Mesenteric fat pad (tissue), 1 donor: ENCODE results near the gene UBAC2. TPM values are rescaled to one million over a fixed set of nuclear protein-coding genes. Genes with fewer than 3 reads are reported as not detected.
"Not testable (repeated sequence)": the region's sequence is repeated elsewhere in the genome, so short reads cannot be mapped to it uniquely, and the experiment has no call there.

Experiments used
- DNase-seq: peaks from one replicate; pipeline ENCODE4 v3.0.0-alpha.2; 2020; ENCODE audit warnings: low spot score
- total RNA-seq: library from RNA; stranded (reverse); fragmentation: NEBNext Ultra II Directional; extraction: Animal tissue kit (Norgen Biotek cat#: 25700); gene quantifications from one replicate; pipeline ENCODE4 v1.2.1, GENCODE V29; 2021
- donor health status: DM: yes; HTN: yes; CAD: no.

The UBAC2 gene
- total RNA-seq, 1 donor from 2014 or later = 49.3 TPM

- no peak for DNase-seq
Observed at GRCh38 chr13:99182439-99182838, 18.2 kb upstream of the UBAC2 start.

- DNase-seq = no peak
Observed at GRCh38 chr13:99185606-99186005, 15.0 kb upstream of the UBAC2 start.

DNA sequence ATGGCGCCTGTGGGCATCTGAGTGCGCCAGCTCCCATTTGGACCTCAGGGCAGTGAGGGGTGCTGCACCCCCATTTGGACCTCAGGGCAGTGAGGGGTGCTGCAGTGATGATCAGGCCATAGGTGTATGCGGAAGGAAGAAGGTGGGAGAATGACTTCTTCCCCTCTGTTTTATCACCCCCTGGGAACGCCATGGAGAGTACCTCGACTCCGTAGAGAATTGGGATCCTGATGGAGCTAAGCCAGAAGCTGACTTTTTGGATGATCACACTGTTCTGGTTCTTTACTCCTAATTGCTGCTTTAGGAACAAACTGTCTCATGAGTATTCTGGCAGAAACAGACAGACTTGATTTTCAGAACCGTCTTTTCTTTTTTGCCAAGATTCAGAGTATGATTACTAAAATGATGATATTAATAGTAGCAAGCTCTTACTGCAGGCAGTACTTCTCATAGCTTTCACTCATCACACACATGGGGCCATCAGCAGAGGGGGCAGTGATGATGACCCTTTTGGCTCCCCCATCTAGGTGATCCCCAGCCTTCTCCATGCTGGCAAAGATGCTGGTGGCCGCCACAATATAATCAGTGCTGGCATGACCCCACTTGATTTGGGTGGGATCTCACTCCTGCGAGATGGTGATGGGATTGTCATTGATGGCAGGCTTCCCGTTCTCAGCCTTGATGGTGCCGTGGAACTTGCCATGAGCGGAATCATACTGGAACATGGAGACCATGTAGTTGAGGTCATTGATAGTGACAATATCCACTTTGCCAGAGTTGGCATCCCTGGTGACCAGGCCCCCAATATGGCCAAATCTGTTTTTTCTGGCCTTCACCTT, 10.3 kb upstream of the UBAC2 start:
- DNase-seq = no peak

- DNase-seq = no peak
Observed at GRCh38 chr13:99191336-99191899, 9.2 kb upstream of the UBAC2 start.

- DNase-seq = no peak
Observed at GRCh38 chr13:99191900-99192399, 8.7 kb upstream of the UBAC2 start.

GRCh38 chr13:99192480-99192879, 8.2 kb upstream of the UBAC2 start:
- no peak for DNase-seq

GRCh38 chr13:99193152-99193551, 7.5 kb upstream of the UBAC2 start:
- no peak for DNase-seq

- DNase-seq = no peak
Observed at GRCh38 chr13:99196466-99197116, 4.1 kb upstream of the UBAC2 start.

DNA sequence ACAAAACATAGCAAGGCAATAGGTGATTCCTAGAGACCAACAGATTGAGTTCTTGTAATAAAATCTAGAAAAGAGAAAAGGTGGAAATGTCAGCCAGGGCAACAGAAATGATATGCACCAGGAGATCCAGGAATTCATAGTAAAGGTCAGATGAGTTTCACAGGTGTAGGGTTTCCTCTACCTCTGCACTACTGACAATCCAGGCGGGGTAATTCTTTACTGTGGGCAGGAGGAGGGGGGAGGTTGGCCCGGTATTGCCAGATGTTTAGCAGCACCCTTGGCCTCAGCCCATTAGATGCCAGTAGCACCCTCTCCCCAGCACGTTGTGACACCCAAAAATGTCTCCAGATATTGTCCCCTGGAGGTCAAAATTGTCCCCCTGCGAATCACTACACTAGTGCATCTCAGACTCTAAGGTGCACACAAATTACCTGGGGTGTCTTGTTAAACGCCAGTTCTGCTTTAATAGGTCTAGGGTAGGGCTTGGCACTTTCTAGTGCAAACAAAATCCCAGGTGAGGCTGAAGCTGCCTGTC, 3.5 kb upstream of the UBAC2 start:
- no peak for DNase-seq

DNA sequence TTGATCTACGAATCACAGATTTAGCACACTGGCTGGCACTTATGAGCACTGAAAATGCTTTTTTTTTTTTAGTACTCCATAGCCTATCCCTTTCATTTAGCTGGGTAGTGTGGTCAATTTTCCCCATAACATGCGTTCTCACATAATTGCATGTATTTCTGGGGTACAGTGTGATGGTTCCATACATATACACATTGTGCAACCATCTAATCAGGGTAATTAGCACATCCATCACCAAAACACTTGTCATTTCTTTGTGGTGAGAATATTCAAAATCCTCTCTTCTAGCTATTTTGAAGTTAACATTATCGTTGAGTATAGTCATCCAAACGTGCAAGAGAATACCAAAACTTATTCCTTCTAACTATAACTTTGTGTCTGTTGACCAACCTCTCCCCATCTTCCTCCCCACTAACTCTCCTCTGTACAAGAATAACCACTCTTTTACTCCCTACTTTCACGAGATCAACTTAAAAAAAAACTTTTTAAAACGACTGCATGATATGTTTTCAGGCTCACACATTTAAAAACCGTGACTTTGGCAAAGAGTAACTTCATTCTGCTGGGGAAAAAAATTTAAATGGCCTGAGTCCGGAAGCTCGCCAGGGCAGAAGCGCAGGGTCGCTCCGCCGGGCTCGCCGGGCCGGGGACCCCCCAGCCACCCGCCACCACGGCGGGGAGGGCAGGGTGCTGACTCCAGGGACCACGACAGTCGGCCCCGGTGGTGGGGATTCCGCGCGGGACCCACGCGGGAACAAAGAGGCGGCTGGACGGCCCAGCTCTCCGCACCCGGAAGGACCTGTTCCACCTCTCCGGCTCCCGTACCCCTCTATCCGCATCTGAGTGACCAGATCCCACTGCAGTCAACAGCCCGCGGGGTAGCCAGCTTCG, 868 bp upstream of the UBAC2 start:
- DNase-seq = no peak

DNA sequence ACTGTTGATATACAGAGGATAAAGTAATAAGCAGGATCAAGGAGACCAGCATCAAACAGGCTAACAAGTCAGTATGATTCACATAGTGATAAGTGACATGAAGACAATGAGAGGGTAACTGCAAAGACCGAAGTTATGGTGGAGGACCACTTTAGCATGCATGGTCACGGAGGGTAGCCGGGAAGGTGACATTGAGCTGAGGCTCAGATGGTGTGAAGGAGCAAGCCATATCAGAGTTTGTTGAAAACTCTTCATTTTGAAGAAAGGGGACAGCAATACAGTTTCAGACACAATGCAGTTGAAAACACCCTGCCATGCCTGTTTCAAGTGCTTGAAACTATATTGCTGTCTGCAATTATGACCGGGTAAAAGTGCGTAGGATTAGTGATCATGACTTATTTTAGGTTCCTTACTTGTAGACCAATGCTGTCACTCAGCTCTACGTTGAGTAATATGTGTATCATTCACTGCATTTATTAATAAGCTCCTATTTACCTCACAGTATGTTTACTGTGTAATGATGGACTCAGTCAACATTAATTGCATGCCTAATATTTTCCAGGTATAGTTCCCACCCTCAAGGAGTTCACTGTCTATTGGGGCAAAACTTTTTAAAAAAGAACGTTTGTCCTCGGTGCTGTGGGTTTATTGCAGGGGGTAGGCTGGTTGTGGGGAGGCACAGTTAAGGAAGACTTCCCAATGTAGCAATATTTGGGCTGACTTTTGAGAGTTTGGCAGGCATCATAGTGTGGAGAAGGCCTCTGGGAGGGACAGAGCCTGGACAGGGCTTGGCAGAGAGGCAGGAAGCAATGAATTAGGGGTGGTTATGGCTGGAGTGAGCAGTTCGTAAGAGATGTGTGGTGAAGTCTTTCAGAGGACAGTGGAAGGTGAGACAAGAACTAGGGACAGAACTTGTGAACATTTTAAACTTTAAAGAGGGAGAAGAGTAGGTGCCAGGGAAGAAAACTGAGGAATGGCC, 3.2 kb downstream of the UBAC2 start:
- DNase-seq = no peak

GRCh38 chr13:99205621-99206220, 5.1 kb downstream of the UBAC2 start:
- no peak for DNase-seq

GRCh38 chr13:99206226-99206625, 5.6 kb downstream of the UBAC2 start:
- no peak for DNase-seq

DNA sequence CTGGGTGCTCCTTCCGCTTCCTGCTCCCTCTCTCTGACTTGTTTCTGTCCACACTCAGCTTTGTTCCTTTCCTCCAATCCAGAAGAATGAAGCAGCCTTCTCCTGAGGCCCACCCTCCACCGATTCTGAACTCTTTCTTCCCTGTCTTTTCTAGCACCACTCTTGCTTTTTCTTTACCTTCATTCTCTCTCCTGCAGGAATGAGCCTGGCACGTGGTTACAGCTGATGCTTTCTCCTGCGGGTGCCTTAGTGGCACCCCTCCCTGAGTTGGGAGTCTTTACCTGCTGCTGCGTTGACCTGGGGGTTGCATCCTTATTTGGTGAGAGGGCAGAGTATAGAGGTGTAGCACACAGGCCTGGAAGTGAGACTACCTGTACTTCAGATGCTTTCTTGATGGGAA, 6.2 kb downstream of the UBAC2 start:
- no peak for DNase-seq

- DNase-seq = no peak
Observed at GRCh38 chr13:99207511-99207910, 6.9 kb downstream of the UBAC2 start.

DNA sequence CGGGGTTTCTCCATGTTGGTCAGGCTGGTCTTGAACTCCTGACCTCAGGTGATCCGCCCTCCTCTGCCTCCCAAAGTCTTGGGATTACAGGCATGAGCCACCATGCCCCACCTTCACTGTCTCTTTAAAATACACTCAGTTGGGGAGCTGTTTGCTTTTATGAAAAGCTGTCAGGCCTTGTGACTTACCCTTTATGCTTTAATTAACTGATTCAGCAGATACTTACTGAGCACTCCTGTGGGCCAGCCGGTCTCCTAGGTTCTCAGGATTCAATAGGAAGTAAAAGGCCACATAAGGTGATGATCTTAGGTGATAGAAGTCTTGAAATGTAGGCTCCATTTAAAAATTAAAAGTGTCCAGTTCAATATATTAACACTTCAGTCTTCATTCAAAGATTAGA, 7.5 kb downstream of the UBAC2 start:
- no peak for DNase-seq

GRCh38 chr13:99208845-99209527, 8.3 kb downstream of the UBAC2 start:
- no peak for DNase-seq

- DNase-seq = not testable (repeated sequence)
Observed at GRCh38 chr13:99210627-99211026, 10.0 kb downstream of the UBAC2 start.
